HG03025 (cell line): Measurements from ENCODE around the gene NTNG2.

Experiments
- ATAC-seq: cut with Tn5 transposase; IDR thresholded peaks from one replicate; pipeline ENCODE4 v1.9.1; 2021; ENCODE audit warnings: mild to moderate bottlenecking, moderate library complexity; ENCODE audit not compliant: unreplicated experiment, low FRiP score

NTNG2 gene

DNA sequence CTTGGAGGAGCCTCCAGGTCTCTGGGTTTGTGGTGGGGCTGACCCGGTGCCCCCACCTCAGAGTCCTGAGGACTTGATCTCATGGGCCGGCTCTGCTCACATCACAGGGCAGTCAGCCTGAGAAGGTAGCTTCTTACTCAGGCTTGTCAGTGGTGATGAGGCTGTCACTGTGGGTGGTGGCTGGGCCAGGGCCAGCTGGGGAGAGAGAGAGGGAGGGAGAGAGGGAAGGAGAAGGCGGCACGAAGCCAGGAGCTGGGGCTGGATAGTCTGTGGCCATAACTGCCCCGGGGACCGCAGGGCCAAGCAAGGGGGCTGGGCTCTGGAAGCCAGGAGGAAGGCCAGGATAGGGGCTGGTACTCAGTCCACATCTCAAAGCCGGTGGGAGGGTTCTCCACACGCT is 6.5 kb downstream of the NTNG2 start:
- no peak for ATAC-seq

DNA sequence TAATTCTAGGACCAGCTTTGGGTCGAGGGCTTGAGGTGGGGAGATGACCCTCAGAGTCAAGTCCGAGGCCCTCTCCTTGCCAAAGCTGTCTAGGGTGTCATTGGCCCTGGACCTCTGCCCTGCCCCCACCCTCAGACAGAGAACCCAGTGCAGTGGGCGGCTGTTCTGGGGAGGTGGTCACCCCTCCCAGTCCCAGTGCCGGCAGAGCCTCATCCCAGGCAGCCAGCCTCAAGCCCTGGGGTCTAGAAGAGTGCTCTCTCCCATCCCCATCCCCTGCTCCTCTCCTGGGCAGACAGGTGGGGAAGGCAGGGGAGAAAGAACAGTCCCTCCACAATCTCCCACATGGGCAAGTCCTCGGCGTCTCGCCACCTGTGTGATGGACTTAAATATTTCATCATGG is 7.0 kb downstream of the NTNG2 start:
- no peak for ATAC-seq

- no peak for ATAC-seq
Observed at GRCh38 chr9:132169672-132170392, 8.0 kb downstream of the NTNG2 start.

DNA sequence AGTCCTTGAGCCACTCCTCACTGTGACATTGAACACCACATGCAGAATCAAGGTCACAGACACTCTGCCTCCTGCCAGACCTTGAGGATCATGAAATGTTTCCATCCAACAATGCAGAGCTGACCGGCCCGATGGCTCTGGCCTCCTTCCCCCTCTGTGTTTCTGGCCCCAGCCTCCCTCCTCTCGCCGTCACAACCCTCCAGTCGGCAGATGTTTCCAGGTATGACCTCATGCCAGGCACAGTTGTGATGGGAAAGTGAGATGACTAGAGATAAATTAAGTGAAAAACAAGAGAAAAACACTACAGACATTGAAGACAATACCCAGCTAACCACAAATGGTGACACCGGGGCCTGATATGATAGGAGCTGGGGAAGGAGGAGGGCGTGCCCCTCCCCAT is 9.8 kb downstream of the NTNG2 start:
- no peak for ATAC-seq

- ATAC-seq, result no peak
Observed at GRCh38 chr9:132172185-132172584, 10.3 kb downstream of the NTNG2 start.

- no peak for ATAC-seq
Observed at GRCh38 chr9:132175431-132175830, 13.6 kb downstream of the NTNG2 start.

- no peak for ATAC-seq
Observed at GRCh38 chr9:132176338-132176737, 14.5 kb downstream of the NTNG2 start.

- no peak for ATAC-seq
Observed at GRCh38 chr9:132181796-132182313, 20.0 kb downstream of the NTNG2 start.

DNA sequence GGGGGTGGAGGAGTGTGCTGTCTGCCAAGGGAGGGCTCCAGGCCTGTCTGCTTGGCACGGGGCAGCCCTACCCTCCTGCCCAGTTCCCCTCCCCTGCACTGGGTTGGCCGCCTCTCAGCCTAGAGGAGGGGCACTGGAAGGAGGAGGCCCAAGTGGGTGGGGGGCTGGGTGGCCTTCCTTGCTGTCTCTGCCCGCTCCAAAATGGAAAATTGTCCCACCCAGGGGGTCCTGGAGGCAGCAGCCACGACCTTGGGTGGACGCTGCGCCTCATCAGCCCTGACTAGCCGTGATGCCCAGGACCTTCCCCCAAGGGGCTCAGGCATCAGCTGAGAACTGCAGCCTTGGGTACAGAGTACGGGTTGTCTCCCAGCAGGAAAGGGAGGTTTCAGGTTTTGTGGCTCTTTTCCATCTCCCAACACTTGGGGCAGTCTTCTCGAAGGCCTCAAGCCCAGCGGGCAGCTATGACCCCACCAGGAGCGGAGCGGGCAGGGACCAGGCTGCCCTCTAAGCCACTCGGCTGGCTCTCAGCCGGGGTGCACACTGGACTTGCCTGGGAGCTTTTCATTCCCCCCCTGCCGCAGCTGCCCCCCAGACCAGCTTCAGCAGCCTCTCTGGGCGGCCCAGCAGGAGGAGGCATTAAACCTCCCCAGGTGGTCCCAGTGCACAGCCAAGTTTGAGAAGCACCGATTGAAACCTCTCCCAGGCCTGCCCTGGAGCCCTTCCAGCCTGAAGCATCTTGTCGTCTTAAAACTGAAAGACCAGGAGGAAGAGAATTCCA is 20.6 kb downstream of the NTNG2 start:
- ATAC-seq, result no peak

- no peak for ATAC-seq
Observed at GRCh38 chr9:132183134-132183533, 21.3 kb downstream of the NTNG2 start.

DNA sequence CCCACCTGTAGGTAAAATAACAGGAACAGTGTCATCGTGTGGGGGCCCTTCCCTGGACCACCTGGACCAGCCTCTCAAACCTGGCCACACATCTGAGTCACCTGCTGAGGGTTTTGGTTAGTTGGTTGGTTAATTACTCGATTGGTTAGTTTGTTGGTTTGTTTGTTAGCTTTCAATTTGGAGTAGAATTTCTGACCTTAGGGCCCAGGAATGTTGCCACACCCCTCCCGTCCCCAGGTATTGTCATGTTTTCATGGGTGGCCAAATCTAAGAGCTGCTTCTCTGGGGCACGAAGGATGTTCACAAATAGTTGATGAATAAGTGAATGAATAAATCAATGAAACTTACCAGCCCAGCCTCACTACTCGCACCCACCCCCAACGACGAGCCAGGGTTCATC is 21.9 kb downstream of the NTNG2 start:
- ATAC-seq, result no peak

DNA sequence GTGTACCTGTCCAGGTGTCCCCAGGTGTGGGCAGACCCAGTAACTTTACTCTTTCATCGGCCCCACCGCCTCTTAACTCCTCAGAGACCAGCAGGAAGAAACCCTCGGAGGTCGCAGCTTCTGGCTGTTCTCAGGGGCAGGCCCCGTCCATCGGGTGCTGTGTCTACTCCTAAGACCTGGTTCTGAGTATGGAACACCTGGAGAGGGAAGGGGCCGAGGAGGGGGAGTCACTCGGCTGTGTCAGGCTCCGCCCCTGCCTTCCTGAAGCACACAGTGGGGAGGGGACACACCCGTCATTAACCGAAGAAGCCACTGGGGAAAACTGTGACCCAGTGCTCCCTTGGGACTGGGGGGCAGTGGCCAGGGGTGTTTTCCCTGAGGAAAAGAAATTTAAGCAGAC is 22.3 kb downstream of the NTNG2 start:
- no peak for ATAC-seq

DNA sequence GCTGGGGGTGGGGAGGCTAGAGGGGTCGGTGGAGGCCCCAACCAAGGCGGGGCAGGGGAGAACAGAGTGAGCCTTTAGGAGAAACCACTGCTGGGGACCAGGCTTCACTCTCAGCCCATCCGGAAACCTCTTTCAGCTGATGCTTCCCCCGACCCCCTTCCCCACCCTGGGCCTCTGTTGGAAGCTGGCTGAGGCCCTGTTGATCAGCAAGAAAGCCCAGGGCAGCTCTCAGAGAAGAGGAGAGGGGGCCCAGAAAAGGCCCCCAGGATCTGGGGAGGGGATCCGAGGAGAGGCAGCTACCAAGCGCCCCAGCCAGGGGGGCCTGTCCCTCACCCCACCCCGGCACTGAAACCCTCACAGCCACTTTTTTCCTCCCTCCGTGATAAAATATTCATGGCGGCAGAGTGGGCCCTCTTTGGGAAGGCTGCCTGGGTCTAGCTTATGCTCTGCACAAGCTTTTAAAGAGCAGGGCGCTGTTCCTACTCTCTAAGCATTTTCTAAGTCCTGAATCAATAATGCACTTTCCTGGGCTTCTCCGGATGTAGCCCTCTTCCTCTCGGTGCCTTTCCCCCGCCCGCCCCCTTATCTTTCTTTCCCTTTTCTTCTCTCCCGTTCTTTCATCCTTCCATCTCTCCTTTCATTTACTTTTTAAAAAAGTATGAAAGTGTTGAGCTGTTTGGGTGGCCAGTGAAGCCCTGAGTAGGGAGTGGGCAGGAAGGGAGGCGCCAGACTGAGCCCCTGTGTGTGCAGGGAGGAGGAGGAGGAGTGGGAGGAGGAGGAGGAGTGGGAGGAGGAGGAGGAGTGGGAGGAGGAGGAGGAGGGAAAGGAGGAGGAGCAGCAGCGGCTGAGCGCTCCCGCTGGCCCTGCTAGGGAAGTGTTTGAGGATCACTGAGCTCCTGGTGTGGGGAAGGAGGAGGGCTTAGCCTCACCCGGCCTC is 23.5 kb downstream of the NTNG2 start:
- no peak for ATAC-seq

DNA sequence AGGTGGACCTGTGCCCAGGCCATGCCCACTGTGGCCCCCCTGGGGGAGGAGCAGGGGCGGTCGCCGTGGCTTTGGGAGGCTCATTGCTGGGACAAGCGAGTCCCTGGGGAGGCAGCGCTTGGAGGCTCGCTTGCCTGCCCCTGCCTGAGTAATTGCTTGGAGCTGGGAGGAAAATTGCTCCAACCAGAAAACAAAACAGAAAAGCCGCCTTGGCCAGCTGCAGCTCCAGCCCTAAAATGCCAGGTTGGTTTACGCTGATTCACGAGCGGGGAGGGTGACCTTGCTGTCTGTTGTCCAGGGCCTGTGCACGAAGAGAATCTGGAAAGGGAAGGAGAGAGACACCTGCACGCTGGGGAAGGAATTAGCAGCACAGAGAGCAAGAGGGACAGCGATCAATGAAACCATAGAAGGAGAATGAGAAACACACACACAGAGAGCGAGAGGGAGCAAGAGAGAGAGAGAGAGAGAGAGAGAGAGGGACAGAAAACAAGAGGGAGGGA is 25.3 kb downstream of the NTNG2 start:
- no peak for ATAC-seq

GRCh38 chr9:132190966-132191365 is 29.1 kb downstream of the NTNG2 start:
- no peak for ATAC-seq

DNA sequence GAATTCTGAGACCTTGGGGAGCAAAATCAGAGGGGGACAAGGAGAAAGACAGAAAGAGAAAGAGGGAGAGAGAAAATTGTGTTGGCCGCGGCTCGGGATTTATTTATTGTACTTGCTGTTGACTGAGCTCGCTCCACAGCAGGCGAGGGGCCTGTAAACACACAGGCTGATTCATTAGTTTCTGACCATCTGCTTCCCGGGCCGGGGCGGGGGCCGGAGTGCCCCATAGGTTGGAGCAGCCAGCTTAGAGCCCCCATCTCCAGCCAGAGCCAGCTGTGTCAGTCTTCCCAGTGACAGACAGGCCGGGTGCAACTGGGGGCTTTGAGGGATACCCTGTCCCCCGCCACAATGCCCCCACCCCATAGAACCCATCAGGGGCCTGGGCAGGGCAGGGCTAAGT is 30.9 kb downstream of the NTNG2 start:
- no peak for ATAC-seq

GRCh38 chr9:132193227-132194124 is 31.6 kb downstream of the NTNG2 start:
- no peak for ATAC-seq

- ATAC-seq, result no peak
Observed at GRCh38 chr9:132194508-132194907, 32.6 kb downstream of the NTNG2 start.

- ATAC-seq, result no peak
Observed at GRCh38 chr9:132197315-132197714, 35.5 kb downstream of the NTNG2 start.
